ENCODE results near the gene GARIN1A. TPM values are rescaled to one million over a fixed set of nuclear protein-coding genes. Genes with fewer than 3 reads are reported as not detected.

GARIN1A gene
- total and polyA plus RNA-seq, 2 of the 8 experiments (the other 6 are each of a cell fraction or from before 2014, with no cell fraction given): 0.34 TPM; not detected in 1

DNA sequence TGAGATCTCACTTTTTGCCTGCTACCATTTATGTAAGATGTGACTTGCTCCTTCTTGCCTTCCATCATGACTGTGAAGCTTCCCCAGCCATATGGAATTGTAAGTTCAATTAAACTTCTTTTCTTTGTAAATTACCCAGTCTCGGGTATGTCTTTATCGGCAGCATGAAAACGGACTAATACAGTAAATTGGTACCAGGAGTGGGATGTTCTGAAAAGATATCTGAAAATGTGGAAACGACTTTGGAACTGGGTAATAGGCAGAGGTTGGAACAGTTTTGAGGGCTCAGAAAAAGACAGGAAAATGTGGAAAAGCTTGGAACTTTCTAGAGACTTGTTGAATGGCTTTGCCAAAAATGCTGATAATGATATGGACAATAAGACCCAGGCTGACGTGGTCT is 10.6 kb upstream of the GARIN1A start:
- Histone ChIP-seq H3K4me3 (ENCODE audit: extremely low read depth in 1 of 4, insufficient read depth in 2 of 4, low read depth in 3 of 4, low read length in 4 of 4) (no peak overlapping the region), H3K27ac (ENCODE audit: low read depth, low read length) (no peak overlapping the region), H3K79me2 (ENCODE audit: control insufficient read depth in 1 of 2, insufficient read depth in 2 of 2, low read length in 2 of 2) (no peaks in the 10 kb centered on the region), H2BK120ac (replicated peaks; ENCODE audit: low read depth, low read length) (no peak overlapping the region), H2BK12ac (ENCODE audit: low read depth, low read length) (no peak overlapping the region), H3K56ac (replicated peaks; ENCODE audit: insufficient read length, low read depth, low read length) (no peak overlapping the region), H4K20me1 (replicated peaks in 1 of 2; ENCODE audit: control insufficient read depth in 1 of 2, insufficient read depth in 2 of 2, low read length in 2 of 2) (no peaks in the 10 kb centered on the region), H3K4me1 (replicated peaks in 1 of 4; ENCODE audit: control insufficient read depth in 3 of 4, insufficient read depth in 4 of 4, low read length in 3 of 4) (no peaks in the 10 kb centered on the region), H3K36me3 (ENCODE audit: control insufficient read depth in 2 of 4, insufficient read depth in 4 of 4, low read length in 3 of 4) (peaks cover 0 to 3% (median 0%) of the 10 kb centered on the region in 4 experiments; a peak in 1 of 8 replicates), H4K8ac (ENCODE audit: extremely low read depth, insufficient read depth, low read length) (no peak overlapping the region), H3K4me2 (ENCODE audit: insufficient read depth in 1 of 2, low read depth in 2 of 2, low read length in 2 of 2) (no peak overlapping the region), H3K9ac (replicated peaks in 1 of 4; ENCODE audit: extremely low read depth in 1 of 4, low read depth in 3 of 4, low read length in 3 of 4) (no peak overlapping the region), H3K14ac (ENCODE audit: insufficient read length) (no peak overlapping the region), H2AFZ (ENCODE audit: low read length) (no peak overlapping the region), H3K9me3 (ENCODE audit: insufficient read depth in 2 of 2, low read depth in 1 of 2, low read length in 1 of 2) (peaks cover 11 to 15% of the 10 kb centered on the region in 2 experiments), H3K79me1 (ENCODE audit: low read depth, low read length) (no peaks in the 10 kb centered on the region), H4K5ac (ENCODE audit: insufficient read length, low read depth, low read length) (no peak overlapping the region), H3K23ac (ENCODE audit: insufficient read length) (no peak overlapping the region), H3K4ac (replicated peaks; ENCODE audit: insufficient read length, low read depth, low read length) (no peak overlapping the region), H2AK5ac (ENCODE audit: low read depth, low read length) (no peak overlapping the region), H3K23me2 (ENCODE audit: low read depth, low read length) (no peaks in the 10 kb centered on the region), H2BK15ac (ENCODE audit: low read length) (no peak overlapping the region), H4K91ac (replicated peaks; ENCODE audit: insufficient read length, low read length) (no peak overlapping the region), H3K27me3 (replicated peaks in 1 of 4; ENCODE audit: control insufficient read depth in 3 of 4, extremely low read depth in 1 of 4, insufficient read depth in 3 of 4, low read length in 3 of 4) (no peaks in the 10 kb centered on the region), H3K18ac (ENCODE audit: extremely low read depth, low read length) (no peak overlapping the region), H2BK20ac (ENCODE audit: low read length) (no peak overlapping the region), H2BK5ac (ENCODE audit: low read depth, low read length) (no peak overlapping the region)
- TF ChIP-seq NRF1 (IDR thresholded peaks at IDR 0.05; ENCODE audit: low read depth, low read length) (no peak), TBP (IDR thresholded peaks at IDR 0.05; ENCODE audit: low read depth, low read length) (no peak), BRCA1 (IDR thresholded peaks at IDR 0.05; ENCODE audit: low read depth, low read length) (no peak), TCF12 (IDR thresholded peaks at IDR 0.05; ENCODE audit: low read depth, low read length) (no peak), RBBP5 (IDR thresholded peaks at IDR 0.05; ENCODE audit: borderline replicate concordance, low read depth, low read length) (no peak), RAD21 (IDR thresholded peaks at IDR 0.05 in 1 of 2, conservative IDR thresholded peaks at IDR 0.05 in 1 of 2; ENCODE audit: low read depth in 2 of 2, low read length in 2 of 2) (no peak), FOSL1 (IDR thresholded peaks at IDR 0.05; ENCODE audit: insufficient read depth, low read depth, low read length) (no peak), HDAC2 (IDR thresholded peaks at IDR 0.05; ENCODE audit: borderline replicate concordance in 1 of 2, low read depth in 2 of 2, low read length in 2 of 2) (no peak), SAP30 (IDR thresholded peaks at IDR 0.05; ENCODE audit: insufficient read depth, insufficient replicate concordance, low read length) (no peak), KDM5A (IDR thresholded peaks at IDR 0.05; ENCODE audit: low read length) (no peak), SP1 (IDR thresholded peaks at IDR 0.05; ENCODE audit: low read depth, low read length) (no peak), CREB1 (IDR thresholded peaks at IDR 0.05) (no peak)
- no peak for DNase-seq (ENCODE audit: low read depth in 1 of 2, low spot score in 2 of 2)
- CTCF ChIA-PET (ENCODE audit: partially characterized antibody): interaction anchor here (0.7 to 1.5 kb wide), 4 partner anchors 12 to 220 kb away, joined by 3 read pairs; no protein-coding TSS in a partner anchor
- no peak for FAIRE-seq
- POLR2A ChIA-PET (ENCODE audit: partially characterized antibody): interaction anchor here (0.6 kb wide), 2 partner anchors 28 to 214 kb away, joined by 3 read pairs; no protein-coding TSS in a partner anchor
- 88% methylated on average over 5 of the region's 5 CpGs; no CpG with 5 or more reads in 1 of the 2 experiments for WGBS, 2 experiments (ENCODE audit: extremely low coverage in 1 of 2, insufficient coverage in 1 of 2, insufficient read length in 1 of 2, insufficient replicate concordance in 2 of 2, low coverage in 1 of 2, low lambda C conversion rate in 2 of 2, missing lambda C conversion rate in 1 of 2)

Data from H1 (cell line).